ENCODE results near the gene CCNC.
"Not testable (repeated sequence)": the region's sequence is repeated elsewhere in the genome, so short reads cannot be mapped to it uniquely, and the experiment has no call there.

Gene CCNC

GRCh38 chr6:99602520-99603420 is 34.3 kb upstream of the CCNC start:
- Histone ChIP-seq H3K4me1 (ENCODE audit: control insufficient read depth in 2 of 2, insufficient read depth in 1 of 2, low read depth in 1 of 2, low read length in 2 of 2) (peaks cover 0 to 2% of the 10 kb centered on the region in 2 donors), H2AFZ (ENCODE audit: low read length) (peak overlapping the region; percentile 93), H2BK5ac (ENCODE audit: low read length) (no peak overlapping the region), H3K36me3 (replicated peaks in 1 of 2; ENCODE audit: control insufficient read depth in 2 of 2, insufficient read depth in 2 of 2, low read length in 2 of 2) (no peaks in the 10 kb centered on the region), H3K23ac (ENCODE audit: low read depth, low read length, poor library complexity) (peak overlapping the region; percentile 96), H3K4me3 (ENCODE audit: low read length in 2 of 2) (peak overlapping the region in 1 of 2 donors; percentile 27), H4K8ac (ENCODE audit: low read depth, low read length) (no peak overlapping the region), H3K27ac (replicated peaks; ENCODE audit: low read length) (no peak overlapping the region), H2AK5ac (ENCODE audit: low read depth, low read length) (no peak overlapping the region), H3K27me3 (ENCODE audit: control insufficient read depth in 3 of 3, insufficient read depth in 3 of 3, low read depth in 1 of 3, low read length in 3 of 3) (peaks cover 48 to 99% (median 85%) of the 10 kb centered on the region in 3 experiments), H2BK120ac (ENCODE audit: low read depth, low read length) (no peak overlapping the region), H4K91ac (ENCODE audit: low read depth, low read length, poor library complexity) (no peak overlapping the region), H3K9ac (ENCODE audit: low read depth, low read length, poor library complexity) (no peak overlapping the region), H3K4me2 (ENCODE audit: insufficient read depth, low read length, poor library complexity, severe bottlenecking) (peak overlapping the region; percentile 93), H2BK15ac (ENCODE audit: low read length) (no peak overlapping the region), H2BK12ac (ENCODE audit: low read length) (no peak overlapping the region), H3K9me3 (replicated peaks in 1 of 2; ENCODE audit: control insufficient read depth in 2 of 2, insufficient read depth in 1 of 2, low read depth in 1 of 2, low read length in 2 of 2) (no peaks in the 10 kb centered on the region), H3K79me1 (ENCODE audit: low read depth, low read length) (no peaks in the 10 kb centered on the region), H3K18ac (ENCODE audit: low read length) (no peak overlapping the region), H3K4ac (ENCODE audit: low read length) (no peak overlapping the region), H3K14ac (ENCODE audit: low read length) (no peak overlapping the region)
- WGBS, 2 donors (ENCODE audit: extremely low coverage in 2 of 2, insufficient read length in 2 of 2, insufficient replicate concordance in 1 of 2): no CpG with 5 or more reads among the region's 54 CpGs
- DNase-seq (ENCODE audit: low spot score): no peak

- not testable (repeated sequence) for H3K36me3 ChIP-seq (replicated peaks in 1 of 2; ENCODE audit: control insufficient read depth in 2 of 2, insufficient read depth in 2 of 2, low read length in 2 of 2); H3K79me1 ChIP-seq (ENCODE audit: low read depth, low read length); H2AFZ ChIP-seq (ENCODE audit: low read length); H3K27ac ChIP-seq (replicated peaks; ENCODE audit: low read length); H4K91ac ChIP-seq (ENCODE audit: low read depth, low read length, poor library complexity); DNase-seq (ENCODE audit: low spot score); H2BK15ac ChIP-seq (ENCODE audit: low read length); H3K18ac ChIP-seq (ENCODE audit: low read length); H3K4me1 ChIP-seq (ENCODE audit: control insufficient read depth in 2 of 2, insufficient read depth in 1 of 2, low read depth in 1 of 2, low read length in 2 of 2); H2BK5ac ChIP-seq (ENCODE audit: low read length); H3K14ac ChIP-seq (ENCODE audit: low read length); H2BK120ac ChIP-seq (ENCODE audit: low read depth, low read length); H3K4me3 ChIP-seq (ENCODE audit: low read length in 2 of 2); H3K9ac ChIP-seq (ENCODE audit: low read depth, low read length, poor library complexity); H2BK12ac ChIP-seq (ENCODE audit: low read length); H3K4ac ChIP-seq (ENCODE audit: low read length); H3K4me2 ChIP-seq (ENCODE audit: insufficient read depth, low read length, poor library complexity, severe bottlenecking); H3K9me3 ChIP-seq (replicated peaks in 1 of 2; ENCODE audit: control insufficient read depth in 2 of 2, insufficient read depth in 1 of 2, low read depth in 1 of 2, low read length in 2 of 2); H4K8ac ChIP-seq (ENCODE audit: low read depth, low read length); H2AK5ac ChIP-seq (ENCODE audit: low read depth, low read length); H3K23ac ChIP-seq (ENCODE audit: low read depth, low read length, poor library complexity)
- H3K27me3 ChIP-seq (ENCODE audit: control insufficient read depth in 3 of 3, insufficient read depth in 3 of 3, low read depth in 1 of 3, low read length in 3 of 3): peaks cover 15 to 97% (median 66%) of the 10 kb centered on the region in 3 experiments
- WGBS, 2 donors (ENCODE audit: extremely low coverage in 2 of 2, insufficient read length in 2 of 2, insufficient replicate concordance in 1 of 2): no CpG with 5 or more reads among the region's 8 CpGs
These were observed 26.2 kb upstream of the CCNC start for GRCh38 chr6:99594696-99595095.

- no peak for DNase-seq (ENCODE audit: low spot score)
- Histone ChIP-seq H3K23ac (ENCODE audit: low read depth, low read length, poor library complexity) (no peak overlapping the region), H3K4me2 (ENCODE audit: insufficient read depth, low read length, poor library complexity, severe bottlenecking) (no peak overlapping the region), H2AK5ac (ENCODE audit: low read depth, low read length) (no peak overlapping the region), H3K27me3 (ENCODE audit: control insufficient read depth in 3 of 3, insufficient read depth in 3 of 3, low read depth in 1 of 3, low read length in 3 of 3) (peaks cover 25 to 98% (median 72%) of the 10 kb centered on the region in 3 experiments), H2AFZ (ENCODE audit: low read length) (no peak overlapping the region), H2BK5ac (ENCODE audit: low read length) (no peak overlapping the region), H4K8ac (ENCODE audit: low read depth, low read length) (no peak overlapping the region), H3K4me1 (ENCODE audit: control insufficient read depth in 2 of 2, insufficient read depth in 1 of 2, low read depth in 1 of 2, low read length in 2 of 2) (peaks cover 5 to 6% of the 10 kb centered on the region in 2 donors), H3K79me1 (ENCODE audit: low read depth, low read length) (no peaks in the 10 kb centered on the region), H3K4me3 (ENCODE audit: low read length in 2 of 2) (no peak overlapping the region), H3K27ac (replicated peaks; ENCODE audit: low read length) (no peak overlapping the region), H2BK120ac (ENCODE audit: low read depth, low read length) (no peak overlapping the region), H3K9me3 (replicated peaks in 1 of 2; ENCODE audit: control insufficient read depth in 2 of 2, insufficient read depth in 1 of 2, low read depth in 1 of 2, low read length in 2 of 2) (peaks cover 0 to 7% of the 10 kb centered on the region in 2 donors), H3K9ac (ENCODE audit: low read depth, low read length, poor library complexity) (no peak overlapping the region), H3K18ac (ENCODE audit: low read length) (no peak overlapping the region), H3K14ac (ENCODE audit: low read length) (no peak overlapping the region), H3K36me3 (replicated peaks in 1 of 2; ENCODE audit: control insufficient read depth in 2 of 2, insufficient read depth in 2 of 2, low read length in 2 of 2) (no peaks in the 10 kb centered on the region), H2BK15ac (ENCODE audit: low read length) (no peak overlapping the region), H2BK12ac (ENCODE audit: low read length) (no peak overlapping the region), H4K91ac (ENCODE audit: low read depth, low read length, poor library complexity) (no peak overlapping the region), H3K4ac (ENCODE audit: low read length) (no peak overlapping the region)
- WGBS, 2 donors (ENCODE audit: extremely low coverage in 2 of 2, insufficient read length in 2 of 2, insufficient replicate concordance in 1 of 2): no CpG with 5 or more reads among the region's 1 CpG
These were observed 24.4 kb upstream of the CCNC start for GRCh38 chr6:99592900-99593299.

- H2BK12ac ChIP-seq (ENCODE audit: low read length): no peak overlapping the region
- WGBS, 2 donors (ENCODE audit: extremely low coverage in 2 of 2, insufficient read length in 2 of 2, insufficient replicate concordance in 1 of 2): no CpG with 5 or more reads among the region's 6 CpGs
- H2BK120ac ChIP-seq (ENCODE audit: low read depth, low read length): no peak overlapping the region
These were observed 23.4 kb upstream of the CCNC start for GRCh38 chr6:99591673-99592364.

More at GRCh38 chr6:99591673-99592364, 23.4 kb upstream of the CCNC start:
- H2BK5ac ChIP-seq (ENCODE audit: low read length): no peak overlapping the region
- H3K79me1 ChIP-seq (ENCODE audit: low read depth, low read length): no peaks in the 10 kb centered on the region
- no peak overlapping the region for H3K4me2 ChIP-seq (ENCODE audit: insufficient read depth, low read length, poor library complexity, severe bottlenecking)
- no peak overlapping the region for H2AK5ac ChIP-seq (ENCODE audit: low read depth, low read length)
- H4K8ac ChIP-seq (ENCODE audit: low read depth, low read length): no peak overlapping the region
- peaks cover 0 to 7% of the 10 kb centered on the region in 2 donors for H3K9me3 ChIP-seq (replicated peaks in 1 of 2; ENCODE audit: control insufficient read depth in 2 of 2, insufficient read depth in 1 of 2, low read depth in 1 of 2, low read length in 2 of 2)
- H3K4ac ChIP-seq (ENCODE audit: low read length): no peak overlapping the region
- peak overlapping the region; percentile 80 for H2AFZ ChIP-seq (ENCODE audit: low read length)
- H4K91ac ChIP-seq (ENCODE audit: low read depth, low read length, poor library complexity): no peak overlapping the region
- H3K9ac ChIP-seq (ENCODE audit: low read depth, low read length, poor library complexity): no peak overlapping the region
- peaks cover 25 to 94% (median 73%) of the 10 kb centered on the region in 3 experiments for H3K27me3 ChIP-seq (ENCODE audit: control insufficient read depth in 3 of 3, insufficient read depth in 3 of 3, low read depth in 1 of 3, low read length in 3 of 3)
- H3K14ac ChIP-seq (ENCODE audit: low read length): no peak overlapping the region
- peaks cover 5 to 6% of the 10 kb centered on the region in 2 donors for H3K4me1 ChIP-seq (ENCODE audit: control insufficient read depth in 2 of 2, insufficient read depth in 1 of 2, low read depth in 1 of 2, low read length in 2 of 2)
- H3K18ac ChIP-seq (ENCODE audit: low read length): no peak overlapping the region
- H3K23ac ChIP-seq (ENCODE audit: low read depth, low read length, poor library complexity): no peak overlapping the region
- no peaks in the 10 kb centered on the region for H3K36me3 ChIP-seq (replicated peaks in 1 of 2; ENCODE audit: control insufficient read depth in 2 of 2, insufficient read depth in 2 of 2, low read length in 2 of 2)
- DNase-seq (ENCODE audit: low spot score): no peak
- no peak overlapping the region for H3K4me3 ChIP-seq (ENCODE audit: low read length in 2 of 2)
- H2BK15ac ChIP-seq (ENCODE audit: low read length): no peak overlapping the region
- H3K27ac ChIP-seq (replicated peaks; ENCODE audit: low read length): no peak overlapping the region

Measured in neuronal stem cell (in vitro differentiated cells).